Hepatocyte (in vitro differentiated cells): ENCODE data around the gene SRC. TPM values are rescaled to one million over a fixed set of nuclear protein-coding genes. Genes with fewer than 3 reads are reported as not detected.

Source experiments
- DNase-seq: peaks from one replicate; pipeline ENCODE4 v3.0.0-alpha.2; 2016; ENCODE audit warnings: low spot score
- H2AFZ ChIP-seq: fragments of 200-600 bp; sonication (generic); 2 replicates; pipeline ENCODE4 v1.6.0; 2016; ENCODE audit warnings: antibody characterized with exemption, mild to moderate bottlenecking
- H3K27ac ChIP-seq: fragments of 200-600 bp; sonication (generic); 2 replicates; pipeline ENCODE4 v1.5.1; 2016; ENCODE audit warnings: mild to moderate bottlenecking
- H3K27me3 ChIP-seq: fragments of 200-600 bp; sonication (generic); 2 replicates; pipeline ENCODE4 v1.6.1; 2016
- H3K36me3 ChIP-seq: fragments of 200-600 bp; sonication (generic); replicated peaks from 2 replicates; pipeline ENCODE4 v1.5.1; 2016; ENCODE audit warnings: low read depth; ENCODE audit not compliant: insufficient read depth
- H3K4me1 ChIP-seq: fragments of 200-600 bp; sonication (generic); 2 replicates; pipeline ENCODE4 v1.5.1; 2016; ENCODE audit warnings: mild to moderate bottlenecking, moderate library complexity; ENCODE audit not compliant: insufficient read depth
- H3K4me2 ChIP-seq: fragments of 200-600 bp; sonication (generic); 2 replicates; pipeline ENCODE4 v1.6.0; 2016
- H3K4me3 ChIP-seq: fragments of 200-600 bp; sonication (generic); 2 replicates; pipeline ENCODE4 v1.5.1; 2016; ENCODE audit warnings: mild to moderate bottlenecking
- H3K79me2 ChIP-seq: fragments of 200-600 bp; sonication (generic); 2 replicates; pipeline ENCODE4 v1.6.0; 2017; ENCODE audit warnings: mild to moderate bottlenecking
- H3K9me2 ChIP-seq: fragments of 200-600 bp; sonication (generic); replicated peaks from 2 replicates; pipeline ENCODE4 v1.6.0; 2017; ENCODE audit warnings: mild to moderate bottlenecking; ENCODE audit not compliant: insufficient read depth
- H3K9me3 ChIP-seq: fragments of 200-600 bp; sonication (generic); 2 replicates; pipeline ENCODE4 v1.5.1; 2016; ENCODE audit warnings: low read depth, mild to moderate bottlenecking
- H4K20me1 ChIP-seq: fragments of 200-600 bp; sonication (generic); 2 replicates; pipeline ENCODE4 v1.6.0; 2016; ENCODE audit warnings: mild to moderate bottlenecking; ENCODE audit not compliant: insufficient read depth, poor library complexity, severe bottlenecking
- CTCF ChIP-seq: fragments of 200-600 bp; sonication (generic); IDR thresholded peaks from 2 replicates; pipeline ENCODE4 v1.5.1; 2016; ENCODE audit warnings: antibody characterized with exemption, mild to moderate bottlenecking; ENCODE audit not compliant: poor library complexity
- EZH2 ChIP-seq: fragments of 200-600 bp; sonication (generic); IDR thresholded peaks from 2 replicates; pipeline ENCODE4 v1.6.1; 2016; ENCODE audit warnings: antibody characterized with exemption, mild to moderate bottlenecking, borderline replicate concordance
- EZH2phosphoT487 ChIP-seq: fragments of 200-600 bp; sonication (generic); IDR thresholded peaks from one replicate; pipeline ENCODE4 v1.6.1; 2018; ENCODE audit warnings: antibody characterized with exemption, mild to moderate bottlenecking, low read depth, moderate library complexity; ENCODE audit not compliant: unreplicated experiment, severe bottlenecking
- WGBS: methylation state at CpG from one replicate; pipeline ENCODE4 v1.1.6; 2016; ENCODE audit warnings: low lambda C conversion rate; ENCODE audit errors: missing lambda C conversion rate; 5-methylcytosine and 5-hydroxymethylcytosine counted together
- polyA plus RNA-seq: library from polyadenylated mRNA; unstranded; fragments of >200 nt; fragmentation: Nextera tagmentation; extraction: Ambion mirVana; gene quantifications from 2 replicates; pipeline ENCODE4 v1.2.1, GENCODE V29; 2016
- total RNA-seq: library from RNA; depleted of rRNA; stranded (reverse); fragments of >200 nt; gene quantifications from 2 replicates; pipeline ENCODE4 v1.2.3, GENCODE V29; 2014

SRC gene
- total and polyA plus RNA-seq, 2 experiments from 2014 or later: 55.1 to 69.8 TPM

- Histone ChIP-seq H3K9me3 (no peaks in the 10 kb centered on the region), H3K9me2 (no peaks in the 10 kb centered on the region), H3K4me3 (no peak overlapping the region), H3K4me2 (no peak overlapping the region), H3K27me3 (no peaks in the 10 kb centered on the region), H3K36me3 (no peaks in the 10 kb centered on the region), H3K79me2 (peaks cover 74% of the 10 kb centered on the region), H2AFZ (no peak overlapping the region), H4K20me1 (no peaks in the 10 kb centered on the region), H3K4me1 (peaks cover 45% of the 10 kb centered on the region), H3K27ac (peak overlapping the region; percentile 77)
- TF ChIP-seq EZH2 (no peak), CTCF (no peak), EZH2phosphoT487 (no peak)
- 93% methylated on average over 6 of the region's 6 CpGs for WGBS
- no peak for DNase-seq
These were observed 47.6 kb upstream of the SRC start for GRCh38 chr20:37298190-37298939.

- Histone ChIP-seq H3K4me2 (no peak overlapping the region), H3K4me1 (peaks cover 34% of the 10 kb centered on the region), H3K9me2 (no peaks in the 10 kb centered on the region), H3K27ac (peak overlapping the region; percentile 49), H2AFZ (no peak overlapping the region), H3K79me2 (peaks cover 68% of the 10 kb centered on the region), H3K36me3 (no peaks in the 10 kb centered on the region), H3K9me3 (no peaks in the 10 kb centered on the region), H3K4me3 (no peak overlapping the region), H4K20me1 (no peaks in the 10 kb centered on the region), H3K27me3 (no peaks in the 10 kb centered on the region)
- 75% methylated on average over 6 of the region's 6 CpGs for WGBS
- DNase-seq: no peak
- no peak for TF ChIP-seq EZH2
- no peak for TF ChIP-seq EZH2phosphoT487
- no peak for TF ChIP-seq CTCF
These were observed 46.0 kb upstream of the SRC start for GRCh38 chr20:37299718-37300528.

- DNase-seq: no peak
- Histone ChIP-seq H2AFZ (no peak overlapping the region), H4K20me1 (no peaks in the 10 kb centered on the region), H3K27ac (no peak overlapping the region), H3K9me2 (no peaks in the 10 kb centered on the region), H3K4me1 (peaks cover 23% of the 10 kb centered on the region), H3K36me3 (no peaks in the 10 kb centered on the region), H3K9me3 (no peaks in the 10 kb centered on the region), H3K4me2 (no peak overlapping the region), H3K4me3 (no peak overlapping the region), H3K79me2 (peaks cover 68% of the 10 kb centered on the region), H3K27me3 (no peaks in the 10 kb centered on the region)
- 96% methylated on average over 9 of the region's 9 CpGs for WGBS
- TF ChIP-seq EZH2phosphoT487 (no peak), EZH2 (no peak), CTCF (no peak)
These were observed 44.8 kb upstream of the SRC start for GRCh38 chr20:37301120-37301519.
